Mesenchymal stem cell (in vitro differentiated cells and primary cell): ENCODE measurements around the gene TOP3A.
"Not testable (repeated sequence)": the region's sequence is repeated elsewhere in the genome, so short reads cannot be mapped to it uniquely, and the experiment has no call there.

Source experiments
- DNase-seq: peaks from one replicate; pipeline ENCODE4 v3.0.0-alpha.2; 2013
- H2AFZ ChIP-seq: one replicate; pipeline ENCODE4 v1.6.1; 2013; ENCODE audit warnings: low read depth, mild to moderate bottlenecking, control low read depth, inconsistent platforms, low read length, moderate library complexity
- H2AK5ac ChIP-seq: 2 replicates; pipeline ENCODE4 v1.6.1; 2013; ENCODE audit warnings: low read length, moderate library complexity, mild to moderate bottlenecking, inconsistent platforms; ENCODE audit not compliant: severe bottlenecking
- H2BK120ac ChIP-seq: one replicate; pipeline ENCODE4 v1.6.1; 2013; ENCODE audit warnings: low read depth, mild to moderate bottlenecking, inconsistent platforms, low read length, moderate library complexity
- H2BK12ac ChIP-seq, 2 experiments: one replicate each; pipeline ENCODE4 v1.6.1; 2013; ENCODE audit warnings: inconsistent platforms in 2 of 2, low read length in 2 of 2, mild to moderate bottlenecking in 2 of 2, moderate library complexity in 2 of 2, control low read depth in 1 of 2
- H2BK15ac ChIP-seq: one replicate; pipeline ENCODE4 v1.6.1; 2013; ENCODE audit warnings: mild to moderate bottlenecking, low read depth, inconsistent platforms; ENCODE audit not compliant: poor library complexity, severe bottlenecking
- H2BK5ac ChIP-seq: 2 replicates; pipeline ENCODE4 v1.6.1; 2013; ENCODE audit warnings: low read depth, mild to moderate bottlenecking, low read length, control low read depth, inconsistent platforms; ENCODE audit not compliant: poor library complexity, severe bottlenecking
- H3K14ac ChIP-seq, 2 experiments: one replicate each; pipeline ENCODE4 v1.6.1; 2013; ENCODE audit warnings: inconsistent platforms in 2 of 2, low read length in 2 of 2, control low read depth in 1 of 2, mild to moderate bottlenecking in 1 of 2, moderate library complexity in 1 of 2
- H3K18ac ChIP-seq, 2 experiments: one replicate each; pipeline ENCODE4 v1.6.1; 2013; ENCODE audit warnings: inconsistent platforms in 2 of 2, low read length in 2 of 2, control low read depth in 1 of 2, low read depth in 1 of 2, mild to moderate bottlenecking in 1 of 2
- H3K23ac ChIP-seq, 2 experiments: one replicate each; pipeline ENCODE4 v1.6.1; 2013; ENCODE audit warnings: inconsistent platforms in 2 of 2, low read length in 2 of 2, mild to moderate bottlenecking in 2 of 2, moderate library complexity in 2 of 2, control low read depth in 1 of 2
- H3K27ac ChIP-seq: 2 replicates; pipeline ENCODE4 v1.5.1; 2013; ENCODE audit warnings: mild to moderate bottlenecking, moderate library complexity, low read length, control low read depth, inconsistent platforms; ENCODE audit not compliant: poor library complexity, severe bottlenecking
- H3K27me3 ChIP-seq, 2 experiments: 2 replicates each; pipeline versions ENCODE4 v1.6.1 to v1.7.0; 2013; ENCODE audit warnings: low read length in 2 of 2, mild to moderate bottlenecking in 2 of 2, moderate library complexity in 2 of 2, control low read depth in 1 of 2, inconsistent platforms in 1 of 2; ENCODE audit not compliant: control insufficient read depth in 1 of 2, insufficient read depth in 1 of 2
- H3K36me3 ChIP-seq, 2 experiments: 2 replicates each; pipeline versions ENCODE4 v1.6.1 to v1.7.0; 2013; ENCODE audit warnings: low read length in 2 of 2, control low read depth in 1 of 2, inconsistent platforms in 1 of 2, low read depth in 1 of 2, mild to moderate bottlenecking in 1 of 2; ENCODE audit not compliant: insufficient read depth in 2 of 2, control insufficient read depth in 1 of 2
- H3K4ac ChIP-seq, 2 experiments: one replicate each; pipeline ENCODE4 v1.6.1; 2013; ENCODE audit warnings: inconsistent platforms in 2 of 2, low read length in 2 of 2, mild to moderate bottlenecking in 2 of 2, moderate library complexity in 2 of 2, control low read depth in 1 of 2, low read depth in 1 of 2
- H3K4me1 ChIP-seq: 2 replicates; pipeline ENCODE4 v1.6.1; 2013; ENCODE audit warnings: low read depth, low read length, control low read depth; ENCODE audit not compliant: control insufficient read depth, insufficient read depth
- H3K4me2 ChIP-seq: 2 replicates; pipeline ENCODE4 v1.6.1; 2013; ENCODE audit warnings: low read length, mild to moderate bottlenecking, inconsistent platforms; ENCODE audit not compliant: poor library complexity, severe bottlenecking
- H3K4me3 ChIP-seq, 2 experiments: 2 replicates each; pipeline versions ENCODE4 v1.5.1 to v1.7.0; 2013; ENCODE audit warnings: low read length in 2 of 2, mild to moderate bottlenecking in 2 of 2, control low read depth in 1 of 2, low read depth in 1 of 2; ENCODE audit not compliant: insufficient read depth in 1 of 2
- H3K79me1 ChIP-seq: replicated peaks from 2 replicates; pipeline ENCODE4 v1.6.1; 2013; ENCODE audit warnings: mild to moderate bottlenecking, control low read depth, low read length, inconsistent platforms; ENCODE audit not compliant: poor library complexity, severe bottlenecking
- H3K9ac ChIP-seq: 2 replicates; pipeline ENCODE4 v1.7.0; 2013; ENCODE audit warnings: mild to moderate bottlenecking, low read length, moderate library complexity
- H3K9me3 ChIP-seq: 2 replicates; pipeline ENCODE4 v1.7.0; 2013; ENCODE audit warnings: mild to moderate bottlenecking, low read length; ENCODE audit not compliant: control insufficient read depth
- H4K8ac ChIP-seq: one replicate; pipeline ENCODE4 v1.6.1; 2013; ENCODE audit warnings: inconsistent platforms, mild to moderate bottlenecking, low read length, moderate library complexity
- H4K91ac ChIP-seq: one replicate; pipeline ENCODE4 v1.6.1; 2013; ENCODE audit warnings: mild to moderate bottlenecking, low read length, inconsistent platforms
- WGBS: methylation state at CpG from one replicate; pipeline ENCODE4 v1.1.7; 2013; ENCODE audit warnings: mixed read lengths; 5-methylcytosine and 5-hydroxymethylcytosine counted together

Gene TOP3A

GRCh38 chr17:18303206-18303605 is 11.6 kb downstream of the TOP3A start:
- H3K27ac ChIP-seq, H3K4me3 ChIP-seq, H3K4me1 ChIP-seq, H2AFZ ChIP-seq, DNase-seq, H3K4ac ChIP-seq, H2BK120ac ChIP-seq, H3K4me2 ChIP-seq, H3K9ac ChIP-seq, H3K23ac ChIP-seq, H2BK15ac ChIP-seq, H3K14ac ChIP-seq, H3K9me3 ChIP-seq, H2AK5ac ChIP-seq, H2BK12ac ChIP-seq, H3K27me3 ChIP-seq, H4K91ac ChIP-seq, H2BK5ac ChIP-seq, H3K18ac ChIP-seq, H4K8ac ChIP-seq: not testable (repeated sequence)
- 41% methylated on average over 11 of the region's 13 CpGs for WGBS
- Histone ChIP-seq H3K36me3 (peaks cover 59 to 77% of the 10 kb centered on the region in 2 experiments), H3K79me1 (peaks cover 23% of the 10 kb centered on the region)

- no peak overlapping the region for H4K8ac ChIP-seq
- no peaks in the 10 kb centered on the region for H3K9me3 ChIP-seq
- no peak overlapping the region for H2BK12ac ChIP-seq
- H2BK120ac ChIP-seq: no peak overlapping the region
- no peak overlapping the region for H3K4me3 ChIP-seq
- H3K14ac ChIP-seq: no peak overlapping the region
- no peak for DNase-seq
- no peak overlapping the region for H3K23ac ChIP-seq
- no peak overlapping the region for H3K4me2 ChIP-seq
- H2BK5ac ChIP-seq: no peak overlapping the region
- no peak overlapping the region for H2AK5ac ChIP-seq
- H3K27me3 ChIP-seq: no peaks in the 10 kb centered on the region
- H3K9ac ChIP-seq: no peak overlapping the region
- WGBS: 89% methylated on average over 8 of the region's 8 CpGs
- H3K18ac ChIP-seq: no peak overlapping the region
- H3K4ac ChIP-seq: no peak overlapping the region
- H3K4me1 ChIP-seq: no peaks in the 10 kb centered on the region
- H3K79me1 ChIP-seq: peaks cover 20% of the 10 kb centered on the region
- H2AFZ ChIP-seq: no peak overlapping the region
- no peak overlapping the region for H4K91ac ChIP-seq
- no peak overlapping the region for H2BK15ac ChIP-seq
- no peak overlapping the region for H3K27ac ChIP-seq
- peaks cover 48 to 70% of the 10 kb centered on the region in 2 experiments for H3K36me3 ChIP-seq
Measured at GRCh38 chr17:18300725-18301480, 13.9 kb downstream of the TOP3A start.

GRCh38 chr17:18298061-18298460 is 16.7 kb downstream of the TOP3A start:
- H3K4me2 ChIP-seq, H3K18ac ChIP-seq, H4K8ac ChIP-seq, H2BK12ac ChIP-seq, H3K4me1 ChIP-seq, H2BK5ac ChIP-seq, H2AFZ ChIP-seq, H2BK120ac ChIP-seq, H2BK15ac ChIP-seq, H3K79me1 ChIP-seq, H3K4ac ChIP-seq, H4K91ac ChIP-seq, H3K14ac ChIP-seq, H3K27me3 ChIP-seq, H2AK5ac ChIP-seq, H3K23ac ChIP-seq, H3K9me3 ChIP-seq, DNase-seq, H3K27ac ChIP-seq, H3K4me3 ChIP-seq, H3K9ac ChIP-seq: not testable (repeated sequence)
- no CpG with 5 or more reads among the region's 30 CpGs for WGBS
- H3K36me3 ChIP-seq: peaks cover 46 to 60% of the 10 kb centered on the region in 2 experiments

GRCh38 chr17:18291718-18292540 is 22.9 kb downstream of the TOP3A start:
- Histone ChIP-seq H3K36me3 (peaks cover 52 to 72% of the 10 kb centered on the region in 2 experiments), H3K27me3 (no peaks in the 10 kb centered on the region), H3K4me2 (no peak overlapping the region), H2BK12ac (no peak overlapping the region), H3K4me1 (no peaks in the 10 kb centered on the region), H2AFZ (no peak overlapping the region), H3K9me3 (no peaks in the 10 kb centered on the region), H3K79me1 (peaks cover 10% of the 10 kb centered on the region), H2AK5ac (no peak overlapping the region), H2BK5ac (no peak overlapping the region), H3K27ac (no peak overlapping the region), H3K23ac (no peak overlapping the region), H3K9ac (no peak overlapping the region), H3K14ac (no peak overlapping the region), H2BK120ac (no peak overlapping the region), H3K4ac (no peak overlapping the region), H4K8ac (no peak overlapping the region), H2BK15ac (no peak overlapping the region), H3K4me3 (no peak overlapping the region), H4K91ac (no peak overlapping the region), H3K18ac (no peak overlapping the region)
- WGBS: 97% methylated on average over 9 of the region's 15 CpGs
- DNase-seq: no peak
